ENCODE data around the gene FBLN2. TPM values are rescaled to one million over a fixed set of nuclear protein-coding genes. Genes with fewer than 3 reads are reported as not detected.

Gene FBLN2
- total and polyA plus RNA-seq, 2 of the 4 experiments (the other 2 are of a cell fraction) = 11.8 to 60.8 TPM

DNA sequence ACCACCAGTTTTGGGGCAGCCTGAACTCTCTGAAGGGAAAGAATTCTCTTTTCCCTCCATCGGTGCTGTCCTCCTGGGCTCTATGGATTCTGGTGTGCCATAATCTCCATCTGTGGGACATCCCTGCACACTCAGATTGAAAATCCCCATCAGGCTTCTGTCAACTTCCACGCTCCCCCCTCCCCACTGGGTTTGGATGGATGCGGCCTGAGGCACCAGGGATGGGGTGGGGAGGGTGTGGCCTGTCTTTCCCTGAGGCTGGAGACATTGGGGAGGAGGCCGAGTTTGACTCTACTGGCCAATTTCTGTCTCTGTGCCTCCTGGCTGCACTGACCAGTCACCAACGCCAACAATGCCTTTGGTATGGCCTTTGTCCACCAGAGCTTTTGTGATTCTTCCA, 16.3 kb upstream of the FBLN2 start:
- no peak overlapping the region for H4K5ac ChIP-seq (ENCODE audit: low read depth, low read length)
- dilution Hi-C loops (cut with HindIII; ENCODE audit: low sequenced_read_pairs, unreplicated experiment) = no loop called here
- ChIA-PET POLR2A (ENCODE audit: unreplicated experiment) (no interaction called here), CTCF (no interaction called here)
- H2BK120ac ChIP-seq (ENCODE audit: low read depth, low read length) = no peak overlapping the region
- H4K91ac ChIP-seq (ENCODE audit: insufficient read depth, low read depth, low read length) = no peak overlapping the region
- no peak overlapping the region for H2AFZ ChIP-seq (replicated peaks; ENCODE audit: low read length, poor library complexity)
- TF ChIP-seq, protein P1, sequence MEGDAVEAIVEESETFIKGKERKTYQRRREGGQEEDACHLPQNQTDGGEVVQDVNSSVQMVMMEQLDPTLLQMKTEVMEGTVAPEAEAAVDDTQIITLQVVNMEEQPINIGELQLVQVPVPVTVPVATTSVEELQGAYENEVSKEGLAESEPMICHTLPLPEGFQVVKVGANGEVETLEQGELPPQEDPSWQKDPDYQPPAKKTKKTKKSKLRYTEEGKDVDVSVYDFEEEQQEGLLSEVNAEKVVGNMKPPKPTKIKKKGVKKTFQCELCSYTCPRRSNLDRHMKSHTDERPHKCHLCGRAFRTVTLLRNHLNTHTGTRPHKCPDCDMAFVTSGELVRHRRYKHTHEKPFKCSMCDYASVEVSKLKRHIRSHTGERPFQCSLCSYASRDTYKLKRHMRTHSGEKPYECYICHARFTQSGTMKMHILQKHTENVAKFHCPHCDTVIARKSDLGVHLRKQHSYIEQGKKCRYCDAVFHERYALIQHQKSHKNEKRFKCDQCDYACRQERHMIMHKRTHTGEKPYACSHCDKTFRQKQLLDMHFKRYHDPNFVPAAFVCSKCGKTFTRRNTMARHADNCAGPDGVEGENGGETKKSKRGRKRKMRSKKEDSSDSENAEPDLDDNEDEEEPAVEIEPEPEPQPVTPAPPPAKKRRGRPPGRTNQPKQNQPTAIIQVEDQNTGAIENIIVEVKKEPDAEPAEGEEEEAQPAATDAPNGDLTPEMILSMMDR (conservative IDR thresholded peaks at IDR 0.05; ENCODE audit: low read depth, low read length) = no peak
- TF ChIP-seq RCOR1 (IDR thresholded peaks at IDR 0.05; ENCODE audit: insufficient replicate concordance, low read length) (no peak), MXI1 (IDR thresholded peaks at IDR 0.05; ENCODE audit: borderline replicate concordance, low read depth, low read length) (no peak), RAD21 (IDR thresholded peaks at IDR 0.05; ENCODE audit: low read length) (no peak), USF2 (IDR thresholded peaks at IDR 0.05; ENCODE audit: low read depth, low read length) (no peak), NFE2L2 (IDR thresholded peaks at IDR 0.05; ENCODE audit: low read depth, low read length) (no peak), FOS (IDR thresholded peaks at IDR 0.05; ENCODE audit: low read depth, low read length) (no peak), RFX5 (IDR thresholded peaks at IDR 0.05; ENCODE audit: low read depth, low read length) (no peak), BHLHE40 (IDR thresholded peaks at IDR 0.05; ENCODE audit: low read depth, low read length) (no peak), SMC3 (IDR thresholded peaks at IDR 0.05; ENCODE audit: low read depth, low read length) (no peak), POLR2A (IDR thresholded peaks at IDR 0.05; ENCODE audit: low read depth, low read length) (no peak), CEBPB (IDR thresholded peaks at IDR 0.05; ENCODE audit: low read depth, low read length) (no peak), MAFK (IDR thresholded peaks at IDR 0.05; ENCODE audit: low read depth, low read length) (no peak), CHD1 (IDR thresholded peaks at IDR 0.05; ENCODE audit: low read depth, low read length) (no peak), MAZ (IDR thresholded peaks at IDR 0.05; ENCODE audit: borderline replicate concordance, low read depth, low read length) (no peak)
- TF ChIP-seq, protein P2, sequence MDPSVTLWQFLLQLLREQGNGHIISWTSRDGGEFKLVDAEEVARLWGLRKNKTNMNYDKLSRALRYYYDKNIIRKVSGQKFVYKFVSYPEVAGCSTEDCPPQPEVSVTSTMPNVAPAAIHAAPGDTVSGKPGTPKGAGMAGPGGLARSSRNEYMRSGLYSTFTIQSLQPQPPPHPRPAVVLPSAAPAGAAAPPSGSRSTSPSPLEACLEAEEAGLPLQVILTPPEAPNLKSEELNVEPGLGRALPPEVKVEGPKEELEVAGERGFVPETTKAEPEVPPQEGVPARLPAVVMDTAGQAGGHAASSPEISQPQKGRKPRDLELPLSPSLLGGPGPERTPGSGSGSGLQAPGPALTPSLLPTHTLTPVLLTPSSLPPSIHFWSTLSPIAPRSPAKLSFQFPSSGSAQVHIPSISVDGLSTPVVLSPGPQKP (IDR thresholded peaks at IDR 0.05; ENCODE audit: borderline replicate concordance, low read depth, low read length) = no peak
- no peak overlapping the region for H3K56ac ChIP-seq (ENCODE audit: extremely low read depth, insufficient read depth, low read length)
- H3K14ac ChIP-seq (replicated peaks; ENCODE audit: low read depth, low read length) = no peak overlapping the region
- no peak overlapping the region for H2AK5ac ChIP-seq (ENCODE audit: low read depth, low read length)
- no peak for DNase-seq
- no peak overlapping the region for H4K8ac ChIP-seq (ENCODE audit: low read depth in 2 of 2, low read length in 2 of 2)
- no peak for ATAC-seq (ENCODE audit: low read depth)
- 83% methylated on average over 1 of the region's 5 CpGs; no CpG with 5 or more reads in 1 of the 2 experiments for WGBS, 2 experiments (ENCODE audit: extremely low coverage in 2 of 2, insufficient read length in 1 of 2)
- no peak overlapping the region for H2BK15ac ChIP-seq (ENCODE audit: low read depth, low read length)
- no TSS peak for BruUV-seq (replicated peaks)
- H3K23ac ChIP-seq (ENCODE audit: low read depth, low read length) = no peak overlapping the region
- H3K27me3 ChIP-seq (ENCODE audit: control insufficient read depth, insufficient read depth, low read length) = no peaks in the 10 kb centered on the region; the same call in 1 of the 2 replicates
- H3K27ac ChIP-seq (ENCODE audit: insufficient read depth, low read length) = no peak overlapping the region
- H3K36me3 ChIP-seq (ENCODE audit: control insufficient read depth, insufficient read depth, low read length) = no peaks in the 10 kb centered on the region
- H2BK5ac ChIP-seq (ENCODE audit: low read depth, low read length, poor library complexity, severe bottlenecking) = no peak overlapping the region
- no peaks in the 10 kb centered on the region for H3K79me1 ChIP-seq (ENCODE audit: low read depth in 1 of 2, low read length in 2 of 2)
- in situ Hi-C loops (cut with MboI; ENCODE audit: low sequenced_read_pairs) = no loop called here
- H3K4me3 ChIP-seq (ENCODE audit: insufficient read depth, low read depth, low read length) = no peak overlapping the region
- no peak overlapping the region for H2AK9ac ChIP-seq (replicated peaks; ENCODE audit: low read depth, low read length, poor library complexity)
- H3K18ac ChIP-seq (ENCODE audit: low read depth, low read length) = no peak overlapping the region
- no peaks in the 10 kb centered on the region for H4K20me1 ChIP-seq (ENCODE audit: insufficient read depth, low read length)
- no peak overlapping the region for H3K4me2 ChIP-seq (ENCODE audit: low read depth, low read length)
- H2BK20ac ChIP-seq (ENCODE audit: low read depth, low read length) = no peak overlapping the region
- intact Hi-C loops (cut with micrococcal nuclease) = no loop called here
- H3K4ac ChIP-seq (ENCODE audit: low read depth, low read length) = no peak overlapping the region
- no peak overlapping the region for H3K9ac ChIP-seq (ENCODE audit: low read depth, low read length)
- H3K4me1 ChIP-seq (ENCODE audit: control insufficient read depth, insufficient read depth, low read length) = peaks cover 6% of the 10 kb centered on the region
- H3K9me3 ChIP-seq (ENCODE audit: control insufficient read depth, insufficient read depth, low read length) = no peaks in the 10 kb centered on the region
- peaks cover 6% of the 10 kb centered on the region for H3K9me1 ChIP-seq (ENCODE audit: insufficient read depth, low read length)

Data from IMR-90 (cell line).